PC-3 (cell line): Measurements from ENCODE around the gene TOMM70.

Source experiments
- EZH2 ChIP-seq: fragments of 300-600 bp; sonication (generic); IDR thresholded peaks from one replicate; pipeline ENCODE4 v1.6.1; 2017; ENCODE audit warnings: antibody characterized with exemption, mild to moderate bottlenecking, low read length; ENCODE audit not compliant: unreplicated experiment
- TF ChIP-seq, protein P1 (sequence below): fragments of 300-600 bp; sonication (generic); conservative IDR thresholded peaks from 2 replicates; pipeline ENCODE4 v1.5.1; 2017; ENCODE audit warnings: antibody characterized with exemption, low read depth, mild to moderate bottlenecking, low read length

DNA sequence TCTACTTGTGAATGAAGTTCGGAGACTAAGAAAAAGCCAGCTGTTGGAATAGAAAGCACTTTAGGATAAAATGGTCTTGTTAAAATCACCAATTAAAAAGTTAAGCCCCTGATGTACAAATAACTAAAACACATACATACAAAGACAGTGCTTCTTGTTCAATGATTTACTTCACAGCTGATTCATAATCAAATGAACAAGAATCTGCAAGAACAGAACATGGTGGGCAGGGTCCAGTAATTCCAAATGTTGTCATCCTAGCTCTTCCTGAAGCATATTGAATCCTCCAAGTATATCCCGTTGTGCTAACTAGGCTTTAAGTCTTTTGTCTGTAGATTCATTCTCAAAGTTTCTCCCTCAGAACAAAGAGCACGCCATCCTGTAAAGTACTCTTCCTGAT lies 41.9 kb downstream of the TOMM70 start:
- TF ChIP-seq, protein P1, sequence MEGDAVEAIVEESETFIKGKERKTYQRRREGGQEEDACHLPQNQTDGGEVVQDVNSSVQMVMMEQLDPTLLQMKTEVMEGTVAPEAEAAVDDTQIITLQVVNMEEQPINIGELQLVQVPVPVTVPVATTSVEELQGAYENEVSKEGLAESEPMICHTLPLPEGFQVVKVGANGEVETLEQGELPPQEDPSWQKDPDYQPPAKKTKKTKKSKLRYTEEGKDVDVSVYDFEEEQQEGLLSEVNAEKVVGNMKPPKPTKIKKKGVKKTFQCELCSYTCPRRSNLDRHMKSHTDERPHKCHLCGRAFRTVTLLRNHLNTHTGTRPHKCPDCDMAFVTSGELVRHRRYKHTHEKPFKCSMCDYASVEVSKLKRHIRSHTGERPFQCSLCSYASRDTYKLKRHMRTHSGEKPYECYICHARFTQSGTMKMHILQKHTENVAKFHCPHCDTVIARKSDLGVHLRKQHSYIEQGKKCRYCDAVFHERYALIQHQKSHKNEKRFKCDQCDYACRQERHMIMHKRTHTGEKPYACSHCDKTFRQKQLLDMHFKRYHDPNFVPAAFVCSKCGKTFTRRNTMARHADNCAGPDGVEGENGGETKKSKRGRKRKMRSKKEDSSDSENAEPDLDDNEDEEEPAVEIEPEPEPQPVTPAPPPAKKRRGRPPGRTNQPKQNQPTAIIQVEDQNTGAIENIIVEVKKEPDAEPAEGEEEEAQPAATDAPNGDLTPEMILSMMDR, result no peak
- no peak for TF ChIP-seq EZH2
